GM19193 (cell line): ENCODE results near the gene C22orf23.

Experiments
- POLR2A ChIP-seq: IDR thresholded peaks from 4 replicates; pipeline ENCODE4 v1.6.1; 2011; ENCODE audit not compliant: insufficient read depth, insufficient read length; ENCODE audit errors: extremely low read depth

The C22orf23 gene

DNA sequence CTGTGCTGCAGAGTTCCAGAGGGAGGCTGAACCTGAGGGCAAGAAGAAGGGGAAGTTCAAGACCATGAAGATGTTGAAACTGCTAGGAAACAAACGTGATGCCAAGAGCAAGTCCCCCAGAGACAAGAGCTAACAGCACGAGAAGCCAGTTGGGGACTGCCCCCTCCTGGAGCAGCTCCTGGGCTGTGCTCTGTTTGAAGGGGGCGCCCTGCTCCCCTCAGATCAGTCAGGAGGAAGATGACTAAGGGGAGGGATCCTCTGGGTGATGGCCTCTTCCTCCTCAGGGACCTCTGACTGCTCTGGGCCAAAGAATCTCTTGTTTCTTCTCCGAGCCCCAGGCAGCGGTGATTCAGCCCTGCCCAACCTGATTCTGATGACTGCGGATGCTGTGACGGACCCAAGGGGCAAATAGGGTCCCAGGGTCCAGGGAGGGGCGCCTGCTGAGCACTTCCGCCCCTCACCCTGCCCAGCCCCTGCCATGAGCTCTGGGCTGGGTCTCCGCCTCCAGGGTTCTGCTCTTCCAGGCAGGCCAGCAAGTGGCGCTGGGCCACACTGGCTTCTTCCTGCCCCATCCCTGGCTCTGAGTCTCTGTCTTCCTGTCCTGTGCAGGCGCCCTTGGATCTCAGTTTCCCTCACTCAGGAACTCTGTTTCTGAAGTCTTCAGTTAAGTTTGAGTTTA lies 12.6 kb downstream of the C22orf23 start:
- no peak for TF ChIP-seq POLR2A

- TF ChIP-seq POLR2A = no peak
Measured at GRCh38 chr22:37933711-37934376, 19.6 kb downstream of the C22orf23 start.

GRCh38 chr22:37932821-37933578 lies 20.4 kb downstream of the C22orf23 start:
- TF ChIP-seq POLR2A = no peak

- no peak for TF ChIP-seq POLR2A
Measured at GRCh38 chr22:37932401-37932800, 21.0 kb downstream of the C22orf23 start.

DNA sequence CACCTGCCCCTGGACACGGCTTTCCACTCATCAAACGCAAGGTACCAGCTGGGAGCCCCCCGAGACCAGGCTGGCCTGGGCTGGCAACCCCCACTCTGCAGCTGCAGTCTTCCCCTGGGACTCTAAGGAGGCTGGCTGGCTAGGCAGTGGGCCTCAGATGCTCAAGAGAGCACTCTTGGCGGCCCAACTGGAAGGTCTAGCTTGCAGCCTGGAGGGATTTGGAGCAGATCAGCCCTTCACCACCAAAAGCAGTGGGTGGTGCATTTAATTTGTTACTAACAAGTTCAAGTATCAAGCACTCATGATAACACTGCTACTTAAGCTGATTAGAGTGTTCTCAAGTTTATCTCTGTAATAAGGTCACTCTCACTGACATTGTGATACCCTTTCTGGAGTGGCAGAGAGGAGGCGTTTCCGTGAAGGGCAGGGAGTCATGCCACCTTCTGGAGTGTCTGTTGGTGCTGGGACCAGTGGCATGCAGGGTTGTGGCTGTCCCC lies 21.5 kb downstream of the C22orf23 start:
- TF ChIP-seq POLR2A = no peak

- no peak for TF ChIP-seq POLR2A
Measured at GRCh38 chr22:37930952-37931440, 22.4 kb downstream of the C22orf23 start.

DNA sequence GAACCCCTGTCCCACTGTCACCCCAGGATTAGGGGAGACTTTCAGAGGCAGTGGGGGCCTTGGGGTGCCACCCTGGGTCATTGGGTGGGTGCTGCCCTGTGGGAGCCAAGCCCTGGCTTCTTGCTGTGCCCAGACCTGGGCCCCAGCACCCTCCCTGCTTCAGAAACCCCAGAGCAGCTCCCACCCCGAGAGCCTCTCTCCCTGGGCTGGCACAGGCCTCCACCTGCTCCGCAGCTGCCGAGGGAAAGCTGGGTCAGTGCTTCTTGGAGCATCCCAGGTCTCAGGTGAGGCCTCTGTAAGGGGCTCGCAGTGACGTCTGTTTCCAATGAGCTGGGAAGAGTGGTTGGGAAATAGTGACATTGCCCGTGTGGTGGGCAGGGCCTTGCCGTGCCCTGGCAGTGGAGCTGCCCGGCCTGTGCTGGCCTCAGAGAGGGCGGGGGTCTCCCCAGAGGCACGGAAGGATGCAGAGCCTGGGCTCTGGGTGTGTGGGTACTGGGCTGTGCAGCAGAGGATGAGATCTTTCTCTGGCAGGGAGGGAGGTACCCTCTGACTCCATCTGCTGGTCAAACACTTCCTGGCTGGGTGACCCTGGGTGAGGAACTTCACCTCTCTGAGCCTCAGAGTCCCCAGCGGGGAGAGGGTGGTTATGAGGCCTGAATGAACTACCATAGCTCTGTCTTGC lies 23.0 kb downstream of the C22orf23 start:
- no peak for TF ChIP-seq POLR2A

DNA sequence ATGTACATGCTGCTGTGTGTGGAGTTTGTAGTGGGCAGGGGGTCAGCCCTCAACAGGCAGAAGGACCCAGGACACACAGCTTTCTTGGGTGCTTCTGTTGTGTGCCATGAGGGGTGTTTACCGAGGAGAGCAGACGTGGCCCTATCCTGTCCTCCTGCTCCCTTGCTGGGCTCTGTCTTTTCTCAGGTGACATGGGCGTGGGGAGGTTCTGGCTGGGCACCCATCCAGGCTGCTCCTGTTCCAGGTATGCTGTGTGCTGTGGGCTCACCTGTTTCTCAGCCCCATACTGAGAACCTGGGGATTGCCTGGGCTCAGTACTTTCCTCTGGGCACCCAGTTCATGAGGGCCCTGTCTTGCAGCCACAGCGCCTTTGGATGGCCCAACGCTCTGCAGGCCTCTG lies 24.0 kb downstream of the C22orf23 start:
- no peak for TF ChIP-seq POLR2A

DNA sequence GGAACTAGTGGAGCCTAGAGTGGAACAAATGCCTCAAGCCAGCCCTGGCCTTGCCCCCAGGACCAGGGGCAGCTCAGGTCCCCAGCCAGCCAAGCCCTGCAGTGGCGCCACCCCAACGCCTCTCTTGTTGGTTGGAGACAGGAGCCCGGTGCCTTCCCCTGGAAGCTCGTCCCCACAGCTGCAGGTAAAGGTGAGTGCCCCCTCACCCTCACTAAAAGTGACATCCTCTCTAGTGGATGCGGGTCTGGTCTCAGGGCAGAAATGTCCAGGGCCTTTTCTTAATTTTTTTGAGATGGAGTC lies 25.8 kb downstream of the C22orf23 start:
- TF ChIP-seq POLR2A = no peak

DNA sequence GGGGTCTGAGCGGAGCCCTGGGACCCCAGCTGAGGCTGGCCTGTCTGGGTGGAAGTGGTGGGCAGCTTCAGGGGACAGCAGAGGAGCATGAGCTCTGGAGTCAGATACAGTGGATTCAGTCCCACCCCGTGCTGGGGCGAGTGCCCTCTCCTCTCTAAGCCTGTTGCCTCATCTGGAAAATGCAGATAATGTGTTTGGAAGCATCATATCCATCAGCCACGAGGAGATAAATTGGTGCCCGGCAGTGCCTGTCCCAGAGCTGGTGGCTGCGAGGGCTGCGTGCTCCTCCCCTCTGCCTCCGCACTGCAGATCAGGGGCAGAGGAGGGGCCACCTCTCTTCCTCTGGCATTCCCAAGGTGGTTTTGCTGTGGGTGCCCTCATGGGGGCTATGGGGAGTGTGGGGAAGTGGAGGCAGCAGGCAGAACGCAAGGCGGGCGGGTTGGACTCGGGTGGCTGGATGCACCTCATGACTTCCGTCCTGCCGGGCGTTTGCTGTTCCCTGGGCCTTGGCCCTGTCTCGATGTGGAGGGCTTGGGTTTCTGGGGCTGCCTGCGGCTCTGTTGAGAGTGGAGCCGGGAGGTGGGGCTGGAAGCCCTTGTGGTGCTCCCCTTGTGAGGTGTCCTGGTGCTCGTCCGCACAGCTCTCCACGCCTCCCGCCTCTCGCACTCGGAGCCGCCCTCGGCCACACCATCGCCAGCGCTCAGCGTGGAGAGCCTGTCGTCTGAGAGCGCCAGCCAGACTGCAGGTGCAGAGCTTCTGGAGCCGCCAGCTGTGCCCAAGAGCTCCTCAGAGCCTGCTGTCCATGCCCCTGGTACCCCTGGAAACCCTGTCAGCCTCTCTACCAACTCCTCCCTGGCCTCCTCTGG lies 26.4 kb downstream of the C22orf23 start:
- no peak for TF ChIP-seq POLR2A

GRCh38 chr22:37926358-37926757 lies 27.0 kb downstream of the C22orf23 start:
- no peak for TF ChIP-seq POLR2A

GRCh38 chr22:37925767-37926166 lies 27.6 kb downstream of the C22orf23 start:
- TF ChIP-seq POLR2A = no peak

- no peak for TF ChIP-seq POLR2A
Measured at GRCh38 chr22:37925330-37925729, 28.1 kb downstream of the C22orf23 start.
